SK-N-SH treated with all-trans-retinoic acid at 6 μM for 48 hours (cell line): ENCODE data around the gene SELENOF.

ENCODE experiments used
- ATAC-seq: fragments of 200-7000 bp; cut with Tn5 transposase; 3 replicates; pipeline ENCODE4 v1.9.1; 2020; ENCODE audit warnings: mild to moderate bottlenecking, moderate library complexity
- ARNTL ChIP-seq: fragments of 450-650 bp; formaldehyde crosslinking; IDR thresholded peaks from 2 replicates; pipeline ENCODE4 v1.5.0; 2020; ENCODE audit warnings: low read depth, mild to moderate bottlenecking, moderate library complexity, borderline replicate concordance
- BACH2 ChIP-seq: fragments of 250-450 bp; sonication (Bioruptor Pico); IDR thresholded peaks from 2 replicates; pipeline ENCODE4 v1.9.0; 2021; ENCODE audit warnings: mild to moderate bottlenecking, borderline replicate concordance
- CSDC2 ChIP-seq: fragments of 250-450 bp; sonication (Bioruptor Pico); IDR thresholded peaks from 2 replicates; pipeline ENCODE4 v1.5.0; 2020; ENCODE audit warnings: mild to moderate bottlenecking, moderate library complexity
- GLIS3 ChIP-seq: fragments of 250-450 bp; sonication (Bioruptor Pico); IDR thresholded peaks from 2 replicates; pipeline ENCODE4 v1.5.0; 2020; ENCODE audit warnings: mild to moderate bottlenecking, moderate library complexity
- ISL1 ChIP-seq: fragments of 250-450 bp; sonication (Bioruptor Pico); IDR thresholded peaks from 2 replicates; pipeline ENCODE4 v2.1.2; 2022; ENCODE audit warnings: mild to moderate bottlenecking, moderate library complexity
- PPARA ChIP-seq: fragments of 250-450 bp; sonication (Bioruptor Pico); IDR thresholded peaks from 2 replicates; pipeline ENCODE4 v1.5.0; 2020; ENCODE audit warnings: mild to moderate bottlenecking, borderline replicate concordance
- RARB ChIP-seq: fragments of 250-450 bp; sonication (Bioruptor Pico); IDR thresholded peaks from 2 replicates; pipeline ENCODE4 v1.8.0; 2021; ENCODE audit warnings: mild to moderate bottlenecking, moderate library complexity
- SNAI2 ChIP-seq: fragments of 250-450 bp; sonication (Bioruptor Pico); IDR thresholded peaks from 2 replicates; pipeline ENCODE4 v1.5.0; 2020; ENCODE audit warnings: mild to moderate bottlenecking, moderate library complexity
- TCF4 ChIP-seq: fragments of 250-450 bp; sonication (Bioruptor Pico); IDR thresholded peaks from 2 replicates; pipeline ENCODE4 v1.8.0; 2021; ENCODE audit warnings: mild to moderate bottlenecking, moderate library complexity, borderline replicate concordance
- TOX ChIP-seq: fragments of 250-450 bp; sonication (Bioruptor Pico); IDR thresholded peaks from 2 replicates; pipeline ENCODE4 v1.8.0; 2021; ENCODE audit warnings: mild to moderate bottlenecking, moderate library complexity, borderline replicate concordance
- ZC3H10 ChIP-seq: fragments of 250-450 bp; sonication (Bioruptor Pico); IDR thresholded peaks from 2 replicates; pipeline ENCODE4 v1.5.1; 2021; ENCODE audit warnings: mild to moderate bottlenecking, moderate library complexity
- ZNF565 ChIP-seq: fragments of 450-650 bp; formaldehyde crosslinking; conservative IDR thresholded peaks from 2 replicates; pipeline ENCODE4 v1.5.0; 2020; ENCODE audit warnings: low read depth, mild to moderate bottlenecking, moderate library complexity
- ZNF70 ChIP-seq: fragments of 450-650 bp; formaldehyde crosslinking; IDR thresholded peaks from 2 replicates; pipeline ENCODE4 v1.5.0; 2020; ENCODE audit warnings: mild to moderate bottlenecking, moderate library complexity
- ZNF8 ChIP-seq: fragments of 450-650 bp; formaldehyde crosslinking; IDR thresholded peaks from 2 replicates; pipeline ENCODE4 v1.5.0; 2020; ENCODE audit warnings: mild to moderate bottlenecking, moderate library complexity
- TF ChIP-seq, protein P1 (sequence below): fragments of 250-450 bp; sonication (Bioruptor Pico); IDR thresholded peaks from 2 replicates; pipeline ENCODE4 v1.8.0; 2020; ENCODE audit warnings: mild to moderate bottlenecking, moderate library complexity, borderline replicate concordance
- TF ChIP-seq, protein P2 (sequence below): fragments of 250-450 bp; sonication (Bioruptor Pico); IDR thresholded peaks from 2 replicates; pipeline ENCODE4 v1.5.0; 2020; ENCODE audit warnings: mild to moderate bottlenecking, moderate library complexity
- TF ChIP-seq, protein P3 (sequence below): fragments of 250-450 bp; sonication (Bioruptor Pico); IDR thresholded peaks from 2 replicates; pipeline ENCODE4 v1.8.0; 2021; ENCODE audit warnings: low read depth, mild to moderate bottlenecking, moderate library complexity, borderline replicate concordance
- TF ChIP-seq, protein P4 (sequence below): fragments of 250-450 bp; sonication (Bioruptor Pico); IDR thresholded peaks from 2 replicates; pipeline ENCODE4 v1.5.1; 2020; ENCODE audit warnings: low read depth, mild to moderate bottlenecking, moderate library complexity
- TF ChIP-seq, protein P5 (sequence below): fragments of 250-450 bp; sonication (Bioruptor Pico); IDR thresholded peaks from 2 replicates; pipeline ENCODE4 v1.5.1; 2021; ENCODE audit warnings: mild to moderate bottlenecking, moderate library complexity

The SELENOF gene

DNA sequence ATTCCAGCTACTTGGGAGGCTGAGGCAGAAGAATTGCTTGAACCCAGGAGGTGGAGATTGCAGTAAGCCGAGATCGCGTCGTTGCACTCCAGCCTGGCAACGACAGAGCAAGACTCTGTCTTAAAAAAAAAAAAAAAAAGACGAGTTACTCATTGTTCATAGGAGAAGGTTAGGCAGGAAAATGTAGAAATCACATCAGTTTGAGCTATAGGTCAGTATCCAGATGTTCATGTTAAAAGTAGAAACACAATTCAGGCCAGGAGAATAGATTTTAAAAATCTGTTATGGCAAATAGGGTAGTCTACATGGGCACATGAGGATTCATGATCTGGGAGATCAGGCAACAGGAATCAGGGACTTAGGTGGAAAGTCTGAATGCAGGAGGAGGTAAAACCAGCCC is 57.7 kb downstream of the SELENOF start (continued):
- TF ChIP-seq, protein P1, sequence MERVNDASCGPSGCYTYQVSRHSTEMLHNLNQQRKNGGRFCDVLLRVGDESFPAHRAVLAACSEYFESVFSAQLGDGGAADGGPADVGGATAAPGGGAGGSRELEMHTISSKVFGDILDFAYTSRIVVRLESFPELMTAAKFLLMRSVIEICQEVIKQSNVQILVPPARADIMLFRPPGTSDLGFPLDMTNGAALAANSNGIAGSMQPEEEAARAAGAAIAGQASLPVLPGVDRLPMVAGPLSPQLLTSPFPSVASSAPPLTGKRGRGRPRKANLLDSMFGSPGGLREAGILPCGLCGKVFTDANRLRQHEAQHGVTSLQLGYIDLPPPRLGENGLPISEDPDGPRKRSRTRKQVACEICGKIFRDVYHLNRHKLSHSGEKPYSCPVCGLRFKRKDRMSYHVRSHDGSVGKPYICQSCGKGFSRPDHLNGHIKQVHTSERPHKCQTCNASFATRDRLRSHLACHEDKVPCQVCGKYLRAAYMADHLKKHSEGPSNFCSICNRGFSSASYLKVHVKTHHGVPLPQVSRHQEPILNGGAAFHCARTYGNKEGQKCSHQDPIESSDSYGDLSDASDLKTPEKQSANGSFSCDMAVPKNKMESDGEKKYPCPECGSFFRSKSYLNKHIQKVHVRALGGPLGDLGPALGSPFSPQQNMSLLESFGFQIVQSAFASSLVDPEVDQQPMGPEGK (CRISPR knock-in tag) = no peak
- TF ChIP-seq GLIS3 = no peak
- no peak for TF ChIP-seq ISL1 (CRISPR knock-in tag)
- no peak for TF ChIP-seq ZNF8 (CRISPR knock-in tag)
- TF ChIP-seq ARNTL (CRISPR knock-in tag) = no peak
- TF ChIP-seq CSDC2 = no peak

DNA sequence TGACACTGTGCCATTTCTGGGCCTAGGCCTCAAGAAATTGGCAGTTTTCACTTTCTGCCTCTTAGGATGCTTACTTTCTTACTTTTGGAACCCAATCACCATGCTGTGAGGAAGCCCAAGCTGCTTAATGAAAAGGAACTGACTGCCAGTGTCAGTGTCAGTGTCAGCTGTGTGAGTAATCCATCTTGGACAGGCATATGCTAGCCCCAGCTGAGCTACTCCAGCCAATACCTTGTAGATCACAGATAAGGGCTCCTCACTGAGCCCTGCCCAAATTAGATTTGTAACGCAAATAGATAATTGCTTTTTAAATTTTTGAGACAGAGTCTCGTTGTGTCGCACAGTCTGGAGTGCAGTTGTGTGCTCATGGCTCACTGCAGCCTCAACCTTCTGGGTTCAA is 59.6 kb downstream of the SELENOF start:
- TF ChIP-seq BACH2 (CRISPR knock-in tag) = no peak
- no peak for TF ChIP-seq TOX (CRISPR knock-in tag)
- no peak for TF ChIP-seq CSDC2
- no peak for TF ChIP-seq ZC3H10 (CRISPR knock-in tag)
- TF ChIP-seq RARB (CRISPR knock-in tag) = no peak
- ATAC-seq = no peak

DNA sequence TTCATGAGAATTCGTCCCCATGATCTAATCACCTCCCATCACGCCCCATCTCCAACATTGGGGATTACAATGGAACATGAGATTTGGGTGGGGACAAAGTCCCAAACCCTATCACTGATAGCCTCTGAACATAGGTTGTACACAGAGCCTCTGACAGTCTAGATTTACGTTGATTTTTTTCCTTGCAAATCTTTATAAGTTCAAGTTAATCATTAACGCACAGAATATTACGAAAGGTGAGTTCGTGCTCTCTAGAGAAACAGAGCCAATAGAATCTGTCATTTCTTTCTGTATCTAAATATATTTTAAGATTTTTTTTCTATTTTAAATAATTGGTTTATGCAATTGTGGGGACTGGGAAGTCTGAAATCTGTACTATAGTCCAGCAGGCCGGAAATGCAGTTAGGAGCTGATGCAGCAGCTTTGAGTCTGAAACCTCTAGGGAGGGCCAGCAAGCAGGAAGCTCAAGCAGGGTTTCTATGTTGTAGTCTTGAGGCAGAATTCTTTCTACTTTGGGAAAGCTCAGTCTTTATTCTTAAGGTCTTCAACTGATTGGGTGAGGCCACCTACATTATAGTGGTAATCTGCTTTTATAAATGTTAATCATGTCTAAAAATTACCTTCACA is 61.0 kb downstream of the SELENOF start:
- TF ChIP-seq, protein P2, sequence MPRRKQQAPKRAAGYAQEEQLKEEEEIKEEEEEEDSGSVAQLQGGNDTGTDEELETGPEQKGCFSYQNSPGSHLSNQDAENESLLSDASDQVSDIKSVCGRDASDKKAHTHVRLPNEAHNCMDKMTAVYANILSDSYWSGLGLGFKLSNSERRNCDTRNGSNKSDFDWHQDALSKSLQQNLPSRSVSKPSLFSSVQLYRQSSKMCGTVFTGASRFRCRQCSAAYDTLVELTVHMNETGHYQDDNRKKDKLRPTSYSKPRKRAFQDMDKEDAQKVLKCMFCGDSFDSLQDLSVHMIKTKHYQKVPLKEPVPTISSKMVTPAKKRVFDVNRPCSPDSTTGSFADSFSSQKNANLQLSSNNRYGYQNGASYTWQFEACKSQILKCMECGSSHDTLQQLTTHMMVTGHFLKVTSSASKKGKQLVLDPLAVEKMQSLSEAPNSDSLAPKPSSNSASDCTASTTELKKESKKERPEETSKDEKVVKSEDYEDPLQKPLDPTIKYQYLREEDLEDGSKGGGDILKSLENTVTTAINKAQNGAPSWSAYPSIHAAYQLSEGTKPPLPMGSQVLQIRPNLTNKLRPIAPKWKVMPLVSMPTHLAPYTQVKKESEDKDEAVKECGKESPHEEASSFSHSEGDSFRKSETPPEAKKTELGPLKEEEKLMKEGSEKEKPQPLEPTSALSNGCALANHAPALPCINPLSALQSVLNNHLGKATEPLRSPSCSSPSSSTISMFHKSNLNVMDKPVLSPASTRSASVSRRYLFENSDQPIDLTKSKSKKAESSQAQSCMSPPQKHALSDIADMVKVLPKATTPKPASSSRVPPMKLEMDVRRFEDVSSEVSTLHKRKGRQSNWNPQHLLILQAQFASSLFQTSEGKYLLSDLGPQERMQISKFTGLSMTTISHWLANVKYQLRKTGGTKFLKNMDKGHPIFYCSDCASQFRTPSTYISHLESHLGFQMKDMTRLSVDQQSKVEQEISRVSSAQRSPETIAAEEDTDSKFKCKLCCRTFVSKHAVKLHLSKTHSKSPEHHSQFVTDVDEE = no peak
- TF ChIP-seq, protein P1 (CRISPR knock-in tag) = no peak
- TF ChIP-seq ZNF70 (CRISPR knock-in tag) (no peak), SNAI2 (CRISPR knock-in tag) (no peak), PPARA (no peak)
- ATAC-seq = no peak

DNA sequence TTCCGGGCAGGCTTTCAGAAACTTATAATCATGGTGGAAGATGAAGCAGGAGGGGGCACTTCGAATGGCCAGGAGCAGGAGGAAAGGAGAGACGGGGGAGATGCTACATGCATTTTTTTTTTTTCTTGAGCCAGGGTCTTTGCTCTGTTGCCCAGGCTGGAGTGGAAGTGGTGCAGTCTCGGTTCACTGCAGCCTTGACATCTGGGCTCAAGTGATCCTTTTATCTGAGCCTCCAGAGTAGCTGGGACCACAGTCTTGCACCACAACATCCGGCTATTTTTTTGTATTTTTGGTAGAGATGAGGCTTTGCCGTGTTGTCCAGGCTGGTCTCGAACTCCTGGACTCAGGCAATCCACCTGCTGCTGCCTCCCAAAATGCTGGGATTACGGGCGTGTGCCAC is 61.6 kb downstream of the SELENOF start:
- TF ChIP-seq ARNTL (CRISPR knock-in tag) = no peak
- TF ChIP-seq, protein P3, sequence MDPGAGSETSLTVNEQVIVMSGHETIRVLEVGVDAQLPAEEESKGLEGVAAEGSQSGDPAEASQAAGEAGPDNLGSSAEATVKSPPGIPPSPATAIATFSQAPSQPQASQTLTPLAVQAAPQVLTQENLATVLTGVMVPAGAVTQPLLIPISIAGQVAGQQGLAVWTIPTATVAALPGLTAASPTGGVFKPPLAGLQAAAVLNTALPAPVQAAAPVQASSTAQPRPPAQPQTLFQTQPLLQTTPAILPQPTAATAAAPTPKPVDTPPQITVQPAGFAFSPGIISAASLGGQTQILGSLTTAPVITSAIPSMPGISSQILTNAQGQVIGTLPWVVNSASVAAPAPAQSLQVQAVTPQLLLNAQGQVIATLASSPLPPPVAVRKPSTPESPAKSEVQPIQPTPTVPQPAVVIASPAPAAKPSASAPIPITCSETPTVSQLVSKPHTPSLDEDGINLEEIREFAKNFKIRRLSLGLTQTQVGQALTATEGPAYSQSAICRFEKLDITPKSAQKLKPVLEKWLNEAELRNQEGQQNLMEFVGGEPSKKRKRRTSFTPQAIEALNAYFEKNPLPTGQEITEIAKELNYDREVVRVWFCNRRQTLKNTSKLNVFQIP (CRISPR knock-in tag) = no peak
- TF ChIP-seq RARB (CRISPR knock-in tag) = no peak
- TF ChIP-seq, protein P1 (CRISPR knock-in tag) = no peak
- TF ChIP-seq TCF4 (CRISPR knock-in tag) = no peak
- TF ChIP-seq ZNF70 (CRISPR knock-in tag) = no peak
- no peak for TF ChIP-seq ZNF565
- TF ChIP-seq, protein P4, sequence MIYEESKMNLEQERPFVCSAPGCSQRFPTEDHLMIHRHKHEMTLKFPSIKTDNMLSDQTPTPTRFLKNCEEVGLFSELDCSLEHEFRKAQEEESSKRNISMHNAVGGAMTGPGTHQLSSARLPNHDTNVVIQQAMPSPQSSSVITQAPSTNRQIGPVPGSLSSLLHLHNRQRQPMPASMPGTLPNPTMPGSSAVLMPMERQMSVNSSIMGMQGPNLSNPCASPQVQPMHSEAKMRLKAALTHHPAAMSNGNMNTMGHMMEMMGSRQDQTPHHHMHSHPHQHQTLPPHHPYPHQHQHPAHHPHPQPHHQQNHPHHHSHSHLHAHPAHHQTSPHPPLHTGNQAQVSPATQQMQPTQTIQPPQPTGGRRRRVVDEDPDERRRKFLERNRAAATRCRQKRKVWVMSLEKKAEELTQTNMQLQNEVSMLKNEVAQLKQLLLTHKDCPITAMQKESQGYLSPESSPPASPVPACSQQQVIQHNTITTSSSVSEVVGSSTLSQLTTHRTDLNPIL = no peak
- TF ChIP-seq, protein P5, sequence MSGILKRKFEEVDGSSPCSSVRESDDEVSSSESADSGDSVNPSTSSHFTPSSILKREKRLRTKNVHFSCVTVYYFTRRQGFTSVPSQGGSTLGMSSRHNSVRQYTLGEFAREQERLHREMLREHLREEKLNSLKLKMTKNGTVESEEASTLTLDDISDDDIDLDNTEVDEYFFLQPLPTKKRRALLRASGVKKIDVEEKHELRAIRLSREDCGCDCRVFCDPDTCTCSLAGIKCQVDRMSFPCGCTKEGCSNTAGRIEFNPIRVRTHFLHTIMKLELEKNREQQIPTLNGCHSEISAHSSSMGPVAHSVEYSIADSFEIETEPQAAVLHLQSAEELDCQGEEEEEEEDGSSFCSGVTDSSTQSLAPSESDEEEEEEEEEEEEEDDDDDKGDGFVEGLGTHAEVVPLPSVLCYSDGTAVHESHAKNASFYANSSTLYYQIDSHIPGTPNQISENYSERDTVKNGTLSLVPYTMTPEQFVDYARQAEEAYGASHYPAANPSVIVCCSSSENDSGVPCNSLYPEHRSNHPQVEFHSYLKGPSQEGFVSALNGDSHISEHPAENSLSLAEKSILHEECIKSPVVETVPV (CRISPR knock-in tag) = no peak
- no peak for TF ChIP-seq BACH2 (CRISPR knock-in tag)
- no peak for TF ChIP-seq ZC3H10 (CRISPR knock-in tag)
- no peak for ATAC-seq
